ENCODE data around the gene RPRD1B. TPM values are rescaled to one million over a fixed set of nuclear protein-coding genes. Genes with fewer than 3 reads are reported as not detected.

Gene RPRD1B
- total RNA-seq, 1 donor from 2014 or later: 29.2 TPM

- TF ChIP-seq CTCF (IDR thresholded peaks at IDR 0.05; ENCODE audit: partially characterized antibody, unreplicated experiment): no peak
- H3K27me3 Mint-ChIP-seq (ENCODE audit: unreplicated experiment): peaks cover 2% of the 10 kb centered on the region
- no peak overlapping the region for H3K27ac Mint-ChIP-seq (ENCODE audit: unreplicated experiment)
- H3K36me3 Mint-ChIP-seq (ENCODE audit: unreplicated experiment): no peaks in the 10 kb centered on the region
- DNase-seq: no peak
- no peak overlapping the region for H3K4me3 Mint-ChIP-seq (ENCODE audit: unreplicated experiment)
- peaks cover 6% of the 10 kb centered on the region for H3K4me1 Mint-ChIP-seq (ENCODE audit: low read depth, unreplicated experiment)
- peaks cover 1% of the 10 kb centered on the region for H3K9me3 Mint-ChIP-seq (ENCODE audit: unreplicated experiment)
Observed at GRCh38 chr20:38108438-38108985, 75.0 kb downstream of the RPRD1B start.

GRCh38 chr20:38108986-38109541, 75.5 kb downstream of the RPRD1B start:
- TF ChIP-seq CTCF (IDR thresholded peaks at IDR 0.05; ENCODE audit: partially characterized antibody, unreplicated experiment): no peak
- H3K4me1 Mint-ChIP-seq (ENCODE audit: low read depth, unreplicated experiment): peaks cover 6% of the 10 kb centered on the region
- H3K4me3 Mint-ChIP-seq (ENCODE audit: unreplicated experiment): no peak overlapping the region
- no peak for DNase-seq
- H3K9me3 Mint-ChIP-seq (ENCODE audit: unreplicated experiment): peaks cover 1% of the 10 kb centered on the region
- H3K36me3 Mint-ChIP-seq (ENCODE audit: unreplicated experiment): no peaks in the 10 kb centered on the region
- H3K27ac Mint-ChIP-seq (ENCODE audit: unreplicated experiment): no peak overlapping the region
- H3K27me3 Mint-ChIP-seq (ENCODE audit: unreplicated experiment): peaks cover 2% of the 10 kb centered on the region

- no peak for DNase-seq
- Mint-ChIP-seq H3K4me3 (ENCODE audit: unreplicated experiment) (no peak overlapping the region), H3K36me3 (ENCODE audit: unreplicated experiment) (no peaks in the 10 kb centered on the region), H3K4me1 (ENCODE audit: low read depth, unreplicated experiment) (peaks cover 6% of the 10 kb centered on the region), H3K27ac (ENCODE audit: unreplicated experiment) (no peak overlapping the region), H3K9me3 (ENCODE audit: unreplicated experiment) (peaks cover 1% of the 10 kb centered on the region), H3K27me3 (ENCODE audit: unreplicated experiment) (peaks cover 2% of the 10 kb centered on the region)
- no peak for TF ChIP-seq CTCF (IDR thresholded peaks at IDR 0.05; ENCODE audit: partially characterized antibody, unreplicated experiment)
Observed at GRCh38 chr20:38109591-38110524, 76.3 kb downstream of the RPRD1B start.

GRCh38 chr20:38110525-38111178, 77.1 kb downstream of the RPRD1B start:
- no peak overlapping the region for H3K27ac Mint-ChIP-seq (ENCODE audit: unreplicated experiment)
- H3K4me1 Mint-ChIP-seq (ENCODE audit: low read depth, unreplicated experiment): peaks cover 6% of the 10 kb centered on the region
- DNase-seq: no peak
- peaks cover 2% of the 10 kb centered on the region for H3K27me3 Mint-ChIP-seq (ENCODE audit: unreplicated experiment)
- peaks cover 1% of the 10 kb centered on the region for H3K9me3 Mint-ChIP-seq (ENCODE audit: unreplicated experiment)
- H3K4me3 Mint-ChIP-seq (ENCODE audit: unreplicated experiment): no peak overlapping the region
- no peak for TF ChIP-seq CTCF (IDR thresholded peaks at IDR 0.05; ENCODE audit: partially characterized antibody, unreplicated experiment)
- no peaks in the 10 kb centered on the region for H3K36me3 Mint-ChIP-seq (ENCODE audit: unreplicated experiment)
